ENCODE results near the gene SLC30A4. TPM values are rescaled to one million over a fixed set of nuclear protein-coding genes. Genes with fewer than 3 reads are reported as not detected.

The SLC30A4 gene
- total RNA-seq, 1 donor from 2014 or later, result 7.7 TPM

DNA sequence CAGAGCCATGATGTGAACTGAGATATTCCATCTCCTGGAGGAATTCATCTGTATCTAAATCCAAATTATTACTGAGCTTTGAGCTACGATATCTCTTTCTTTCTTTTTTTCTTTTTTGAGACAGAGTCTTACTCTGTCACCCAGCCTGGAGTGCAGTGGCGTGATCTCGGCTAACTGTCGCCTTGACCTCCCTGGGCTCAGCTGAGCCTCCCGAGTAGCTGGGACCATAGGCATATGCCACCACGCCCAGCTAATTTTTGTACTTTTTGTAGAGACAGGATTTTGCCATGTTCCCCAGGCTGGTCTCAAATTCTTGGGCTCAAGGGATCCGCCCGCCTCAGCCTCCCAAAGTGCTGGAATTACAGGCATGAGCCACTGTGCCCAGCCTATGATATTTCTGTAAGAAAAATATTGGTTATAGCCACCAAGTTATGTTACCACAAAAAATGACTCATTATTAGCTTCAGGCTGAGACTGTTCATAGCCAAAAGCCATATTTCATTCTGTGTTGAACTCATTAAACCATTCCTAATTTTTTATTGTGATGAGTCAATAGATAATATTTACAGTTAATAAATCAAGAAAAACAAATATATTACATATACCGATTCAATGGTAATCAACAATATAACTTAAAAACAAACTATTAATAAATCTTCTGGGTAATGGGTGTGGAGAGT lies 27.1 kb upstream of the SLC30A4 start:
- H3K4me3 Mint-ChIP-seq (ENCODE audit: low read depth), result no peak overlapping the region
- H3K9me3 Mint-ChIP-seq (ENCODE audit: low read depth), result no peaks in the 10 kb centered on the region
- DNase-seq (ENCODE audit: low spot score, unreplicated experiment), result no peak
- H3K36me3 Mint-ChIP-seq (ENCODE audit: insufficient read depth), result no peaks in the 10 kb centered on the region
- TF ChIP-seq, protein P1, sequence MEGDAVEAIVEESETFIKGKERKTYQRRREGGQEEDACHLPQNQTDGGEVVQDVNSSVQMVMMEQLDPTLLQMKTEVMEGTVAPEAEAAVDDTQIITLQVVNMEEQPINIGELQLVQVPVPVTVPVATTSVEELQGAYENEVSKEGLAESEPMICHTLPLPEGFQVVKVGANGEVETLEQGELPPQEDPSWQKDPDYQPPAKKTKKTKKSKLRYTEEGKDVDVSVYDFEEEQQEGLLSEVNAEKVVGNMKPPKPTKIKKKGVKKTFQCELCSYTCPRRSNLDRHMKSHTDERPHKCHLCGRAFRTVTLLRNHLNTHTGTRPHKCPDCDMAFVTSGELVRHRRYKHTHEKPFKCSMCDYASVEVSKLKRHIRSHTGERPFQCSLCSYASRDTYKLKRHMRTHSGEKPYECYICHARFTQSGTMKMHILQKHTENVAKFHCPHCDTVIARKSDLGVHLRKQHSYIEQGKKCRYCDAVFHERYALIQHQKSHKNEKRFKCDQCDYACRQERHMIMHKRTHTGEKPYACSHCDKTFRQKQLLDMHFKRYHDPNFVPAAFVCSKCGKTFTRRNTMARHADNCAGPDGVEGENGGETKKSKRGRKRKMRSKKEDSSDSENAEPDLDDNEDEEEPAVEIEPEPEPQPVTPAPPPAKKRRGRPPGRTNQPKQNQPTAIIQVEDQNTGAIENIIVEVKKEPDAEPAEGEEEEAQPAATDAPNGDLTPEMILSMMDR (IDR thresholded peaks at IDR 0.05; ENCODE audit: unreplicated experiment), result no peak
- no peaks in the 10 kb centered on the region for H3K4me1 Mint-ChIP-seq (ENCODE audit: low read depth)
- H3K27ac Mint-ChIP-seq, result no peak overlapping the region
- H3K27me3 Mint-ChIP-seq, result peaks cover 5% of the 10 kb centered on the region

DNA sequence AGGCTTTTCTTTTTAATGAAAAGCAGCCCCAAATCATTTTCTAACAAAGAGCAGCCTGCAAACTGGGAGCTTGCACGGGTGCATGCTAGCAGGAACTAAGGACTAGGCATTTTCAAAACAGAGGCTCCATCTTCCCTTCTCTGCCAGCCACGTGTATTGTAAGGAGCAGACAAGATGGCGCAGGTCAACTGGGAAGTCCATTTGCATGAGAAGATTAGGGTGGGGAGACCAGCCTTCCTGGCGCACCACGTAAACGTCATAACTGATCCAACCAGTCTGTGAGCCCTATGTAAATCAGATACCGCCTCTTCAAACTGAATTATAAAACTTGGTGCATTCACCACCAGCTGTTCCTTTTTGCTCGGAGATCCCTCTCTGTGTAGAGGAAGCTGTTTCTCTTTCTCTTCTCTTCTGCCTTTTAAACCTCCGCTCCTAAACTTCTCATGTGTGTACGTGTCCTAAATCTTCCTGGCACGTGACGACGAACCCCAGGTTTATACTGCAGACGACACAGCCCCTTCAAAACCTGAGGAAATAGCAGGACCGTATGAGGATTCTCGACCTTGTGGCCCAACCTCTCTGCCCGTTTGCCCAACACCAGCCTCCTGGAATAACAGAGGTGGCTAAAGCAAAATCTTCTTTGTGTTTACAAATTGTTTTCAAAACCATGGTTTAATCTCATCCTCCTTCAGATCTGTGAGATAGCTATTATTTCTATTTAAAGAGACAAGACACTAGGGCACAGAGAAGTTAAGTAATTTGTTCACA lies 26.4 kb upstream of the SLC30A4 start:
- Mint-ChIP-seq H3K9me3 (ENCODE audit: low read depth) (no peaks in the 10 kb centered on the region), H3K4me1 (ENCODE audit: low read depth) (no peaks in the 10 kb centered on the region), H3K27me3 (peaks cover 3% of the 10 kb centered on the region), H3K36me3 (ENCODE audit: insufficient read depth) (no peaks in the 10 kb centered on the region), H3K27ac (no peak overlapping the region), H3K4me3 (ENCODE audit: low read depth) (no peak overlapping the region)
- DNase-seq (ENCODE audit: low spot score, unreplicated experiment), result no peak
- TF ChIP-seq, protein P1 (IDR thresholded peaks at IDR 0.05; ENCODE audit: unreplicated experiment), result no peak

DNA sequence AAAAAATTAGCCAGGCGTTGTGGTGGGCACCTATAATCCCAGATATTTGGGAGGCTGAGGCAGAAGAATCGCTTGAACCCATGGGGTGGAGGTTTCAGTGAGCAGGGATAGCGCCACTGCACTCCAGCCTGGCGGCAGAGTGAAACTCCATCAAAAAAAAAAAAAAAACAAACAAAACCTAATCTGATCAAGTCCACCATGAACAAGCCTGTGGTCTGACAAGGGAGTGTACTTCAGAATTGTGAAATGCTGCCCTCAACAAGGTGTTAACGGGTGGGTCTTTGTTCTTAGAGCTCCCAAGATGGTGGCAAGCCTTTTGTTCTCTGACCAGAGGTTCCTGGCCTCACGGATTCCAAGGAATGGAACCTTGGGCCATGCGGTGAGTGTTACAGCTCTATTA lies 24.2 kb upstream of the SLC30A4 start:
- TF ChIP-seq, protein P1 (IDR thresholded peaks at IDR 0.05; ENCODE audit: unreplicated experiment), result no peak
- H3K4me3 Mint-ChIP-seq (ENCODE audit: low read depth), result no peak overlapping the region

DNA sequence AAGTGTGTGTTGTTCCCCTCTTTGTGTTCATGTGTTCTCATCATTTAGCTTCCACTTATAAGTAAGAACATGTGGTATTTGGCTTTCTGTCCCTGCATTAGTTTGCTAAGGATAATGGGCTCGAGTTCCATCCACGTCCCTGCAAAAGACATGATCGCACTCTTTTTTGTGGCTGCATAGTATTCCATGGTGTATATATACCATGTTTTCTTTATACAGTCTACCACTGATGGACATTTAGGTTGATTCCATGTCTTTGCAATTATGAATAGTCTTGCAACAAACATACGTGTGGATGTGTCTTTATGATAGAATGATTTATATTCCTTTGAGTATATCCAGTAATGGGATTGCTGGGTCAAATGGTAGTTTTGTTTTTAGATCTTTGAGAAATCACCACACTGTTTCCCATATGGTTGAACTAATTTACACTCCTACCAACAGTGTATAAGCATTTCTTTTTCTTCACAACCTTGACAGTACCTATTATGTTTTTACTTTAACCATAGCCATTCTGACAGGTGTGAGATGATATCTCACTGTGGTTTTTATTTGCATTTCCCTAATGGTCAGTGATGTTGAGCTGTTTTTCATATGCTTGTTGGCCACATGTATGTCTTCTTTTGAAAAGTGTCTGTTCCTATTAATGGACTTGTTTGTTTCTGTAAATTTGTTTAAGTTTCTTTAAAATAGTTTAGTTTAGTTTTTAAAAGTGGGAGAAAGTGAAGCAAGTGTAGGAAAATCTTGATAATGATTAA lies 21.9 kb upstream of the SLC30A4 start:
- Mint-ChIP-seq H3K27ac (no peak overlapping the region), H3K4me3 (ENCODE audit: low read depth) (no peak overlapping the region), H3K4me1 (ENCODE audit: low read depth) (no peaks in the 10 kb centered on the region), H3K9me3 (ENCODE audit: low read depth) (no peaks in the 10 kb centered on the region), H3K27me3 (peaks cover 3% of the 10 kb centered on the region), H3K36me3 (ENCODE audit: insufficient read depth) (no peaks in the 10 kb centered on the region)
- TF ChIP-seq, protein P1 (IDR thresholded peaks at IDR 0.05; ENCODE audit: unreplicated experiment), result no peak
- no peak for DNase-seq (ENCODE audit: low spot score, unreplicated experiment)

More for the DNA sequence above, 24.2 kb upstream of the SLC30A4 start:
- Mint-ChIP-seq H3K36me3 (ENCODE audit: insufficient read depth) (no peaks in the 10 kb centered on the region), H3K27me3 (peaks cover 3% of the 10 kb centered on the region), H3K4me1 (ENCODE audit: low read depth) (no peaks in the 10 kb centered on the region), H3K9me3 (ENCODE audit: low read depth) (no peaks in the 10 kb centered on the region), H3K27ac (no peak overlapping the region)
- no peak for DNase-seq (ENCODE audit: low spot score, unreplicated experiment)

DNA sequence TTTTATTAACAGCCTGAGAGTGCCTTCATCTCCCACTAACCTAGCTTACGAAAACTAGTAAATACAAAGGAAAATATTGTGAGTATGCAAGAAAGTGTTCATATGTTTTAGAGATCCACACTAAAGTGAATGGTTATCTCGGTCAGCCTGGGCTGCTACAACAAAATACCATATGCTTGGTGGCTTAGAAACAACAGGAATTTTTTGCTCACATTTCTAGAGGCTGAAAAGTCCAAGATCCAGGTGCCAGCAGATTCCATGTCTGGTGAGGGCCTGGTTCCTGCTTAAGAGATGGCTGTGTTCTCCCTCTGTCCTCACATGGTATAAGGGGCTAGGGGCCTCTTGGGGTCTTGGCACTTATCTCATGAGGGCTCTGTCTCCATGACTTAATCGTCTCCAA lies 20.5 kb upstream of the SLC30A4 start:
- no peak overlapping the region for H3K4me3 Mint-ChIP-seq (ENCODE audit: low read depth)
- H3K4me1 Mint-ChIP-seq (ENCODE audit: low read depth), result no peaks in the 10 kb centered on the region
- no peaks in the 10 kb centered on the region for H3K36me3 Mint-ChIP-seq (ENCODE audit: insufficient read depth)
- no peak overlapping the region for H3K27ac Mint-ChIP-seq
- H3K27me3 Mint-ChIP-seq, result no peaks in the 10 kb centered on the region
- TF ChIP-seq, protein P1 (IDR thresholded peaks at IDR 0.05; ENCODE audit: unreplicated experiment), result no peak
- H3K9me3 Mint-ChIP-seq (ENCODE audit: low read depth), result no peaks in the 10 kb centered on the region
- no peak for DNase-seq (ENCODE audit: low spot score, unreplicated experiment)
